IPS-NIHi11 (cell line): ENCODE data around the gene CCDC197.

Experiments used
- DNase-seq: peaks from one replicate; pipeline ENCODE4 v3.0.0; 2012; ENCODE audit warnings: mixed read lengths, low spot score

CCDC197 gene

GRCh38 chr14:94025720-94026119 is 28.6 kb downstream of the CCDC197 start:
- no peak for DNase-seq

DNA sequence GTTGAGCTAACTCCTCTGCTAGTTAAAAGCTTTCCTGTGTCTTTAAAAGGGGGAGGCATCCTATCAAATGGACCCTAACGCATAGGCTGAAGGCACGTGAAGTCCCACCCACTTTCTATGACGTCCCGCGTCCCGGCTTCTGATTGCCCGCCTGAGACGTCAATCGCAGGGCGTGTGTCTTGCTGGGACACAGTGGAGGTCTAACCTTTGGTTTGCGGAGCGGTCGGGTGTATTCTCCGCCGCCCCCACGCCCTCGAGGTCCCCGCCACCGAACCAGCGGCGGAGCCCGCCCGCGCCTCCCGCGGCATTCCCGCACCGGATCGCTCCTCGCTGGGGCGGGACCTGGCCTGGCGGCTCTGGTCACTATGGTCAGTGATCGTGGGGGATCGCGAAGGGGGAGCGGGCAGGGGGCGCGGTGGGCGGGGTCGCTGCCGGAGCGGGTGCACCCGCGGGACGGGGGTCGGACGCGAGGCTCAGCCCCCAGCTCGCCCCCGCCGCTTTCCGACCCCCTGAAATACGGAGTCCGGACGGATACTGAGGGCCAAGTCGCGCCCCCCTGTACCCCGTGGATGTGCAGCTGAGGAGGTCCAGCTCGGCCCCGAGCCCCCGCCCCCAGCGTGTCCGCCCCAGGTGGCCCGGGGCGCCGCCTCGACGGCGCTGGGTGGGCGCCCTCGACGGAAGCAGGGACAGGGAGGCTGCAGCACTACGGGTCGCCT is 29.2 kb downstream of the CCDC197 start, which contains the start of gene OTUB2:
TSS of gene OTUB2 (plus strand) at position 168 of the 716 bp plus-strand sequence. CDS start at position 366, 198 bp downstream.
- peak; percentile 100 for DNase-seq

DNA sequence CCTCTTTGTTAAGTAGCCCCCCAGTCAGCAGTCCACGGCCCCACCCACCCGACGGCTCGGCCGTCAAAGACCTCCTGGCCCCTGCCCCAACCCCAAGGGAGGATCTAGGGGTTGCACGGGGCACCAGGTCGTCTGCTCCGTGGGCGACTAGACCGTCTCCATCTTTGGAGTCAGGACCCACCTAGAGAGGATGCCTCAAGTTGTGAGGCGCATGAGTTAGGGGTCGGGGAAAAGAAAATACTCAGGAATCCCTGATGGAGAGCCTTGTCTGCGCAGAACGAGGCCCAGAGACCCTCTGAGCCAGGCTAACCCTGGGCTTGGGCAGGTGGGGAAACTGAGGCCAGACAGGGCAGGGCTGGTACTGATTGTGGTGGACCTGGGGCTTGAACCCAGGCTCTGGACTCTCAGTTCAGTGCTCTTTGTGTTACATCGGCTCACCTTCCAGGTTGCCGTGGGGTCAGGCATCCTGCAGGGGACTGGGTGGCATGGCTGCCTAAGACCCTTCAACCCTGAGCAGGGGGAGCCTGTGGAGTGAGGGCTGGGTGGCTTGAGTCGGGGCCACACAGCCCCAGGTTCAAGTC is 29.9 kb downstream of the CCDC197 start:
- DNase-seq, result peak; percentile 41

DNA sequence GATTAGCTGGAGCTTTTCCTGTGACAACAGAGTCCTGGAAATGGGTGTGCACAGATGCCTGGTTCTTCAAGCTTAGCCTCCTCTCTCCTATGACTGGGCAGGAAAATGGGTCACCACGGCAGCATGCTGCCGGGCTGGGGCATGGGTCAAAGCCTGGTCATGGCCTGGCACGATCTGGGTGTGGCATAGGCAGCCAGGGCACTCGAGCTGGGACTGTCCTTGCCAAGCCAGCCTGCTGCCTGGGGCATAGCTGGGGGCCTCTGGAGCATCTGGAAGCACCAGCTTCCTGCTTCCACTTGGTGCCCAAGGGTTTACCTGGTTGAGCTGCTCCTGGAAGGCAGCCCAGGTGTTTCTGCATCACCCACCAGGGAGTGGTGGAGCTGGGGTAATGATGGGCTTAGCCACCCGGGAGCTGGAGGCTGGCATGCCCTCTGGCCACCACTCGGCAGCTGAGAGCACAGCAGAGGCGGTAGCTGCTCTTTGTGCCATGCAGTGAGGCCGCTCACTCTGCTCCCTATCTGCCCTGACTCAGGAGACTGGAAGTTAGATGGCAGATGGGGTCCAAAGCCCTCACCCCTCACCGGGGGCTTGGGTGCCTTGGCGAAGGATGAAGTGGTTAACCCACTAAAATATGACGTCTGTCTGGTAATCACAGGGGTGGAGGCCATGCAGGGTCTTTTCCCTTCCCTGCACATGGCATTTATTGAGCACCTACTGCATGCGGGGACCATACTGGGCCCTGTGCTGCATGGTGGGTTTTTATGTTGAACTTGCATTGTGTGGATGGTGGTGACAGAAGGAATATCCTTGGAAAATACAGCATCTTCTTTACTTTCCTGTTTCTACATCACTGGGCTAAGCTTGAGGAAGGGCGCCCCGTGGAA is 30.7 kb downstream of the CCDC197 start:
- no peak for DNase-seq

DNA sequence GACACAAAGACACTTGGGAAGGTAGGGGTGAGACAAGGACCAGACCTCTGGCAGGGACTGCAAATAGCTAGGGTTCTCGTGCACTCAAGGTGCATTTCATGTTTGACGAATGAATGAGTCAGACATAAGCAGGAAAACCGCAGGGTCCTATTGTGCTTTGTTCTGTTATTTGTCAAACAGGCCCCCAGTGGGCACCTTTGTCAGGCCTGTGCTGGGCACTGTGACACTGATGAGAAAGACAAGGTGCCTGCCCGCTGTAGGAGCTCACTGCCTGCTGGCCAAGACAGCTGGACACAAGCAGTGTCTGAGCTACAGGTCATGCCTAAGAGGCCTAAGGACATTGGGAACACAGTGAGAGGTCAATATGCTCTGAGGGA is 31.3 kb downstream of the CCDC197 start:
- DNase-seq, result no peak

GRCh38 chr14:94029265-94029664 is 32.2 kb downstream of the CCDC197 start:
- DNase-seq, result no peak

GRCh38 chr14:94029671-94030203 is 32.6 kb downstream of the CCDC197 start:
- no peak for DNase-seq

DNA sequence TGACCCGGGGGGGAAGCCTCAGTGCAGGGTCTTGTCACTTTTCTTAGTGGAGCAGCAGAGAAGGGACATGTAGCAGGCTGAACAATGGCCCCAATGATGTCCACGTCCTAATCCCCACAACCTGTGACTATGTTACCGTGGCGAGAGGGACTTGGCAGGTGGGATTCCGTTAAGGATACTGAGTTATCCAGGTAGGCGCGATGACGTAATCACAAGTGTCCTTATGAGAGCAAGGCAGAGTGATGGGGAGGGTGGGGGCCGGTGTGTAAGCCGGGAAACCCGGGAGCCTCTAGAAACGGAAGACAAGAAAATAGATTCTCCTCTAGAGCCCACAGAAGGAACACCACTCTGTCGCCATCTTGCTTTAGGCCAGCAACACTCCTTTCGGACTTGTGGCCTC is 33.5 kb downstream of the CCDC197 start:
- DNase-seq, result no peak

- no peak for DNase-seq
Measured at GRCh38 chr14:94031161-94031882, 34.2 kb downstream of the CCDC197 start.

- DNase-seq, result no peak
Measured at GRCh38 chr14:94031883-94032279, 34.8 kb downstream of the CCDC197 start.

DNA sequence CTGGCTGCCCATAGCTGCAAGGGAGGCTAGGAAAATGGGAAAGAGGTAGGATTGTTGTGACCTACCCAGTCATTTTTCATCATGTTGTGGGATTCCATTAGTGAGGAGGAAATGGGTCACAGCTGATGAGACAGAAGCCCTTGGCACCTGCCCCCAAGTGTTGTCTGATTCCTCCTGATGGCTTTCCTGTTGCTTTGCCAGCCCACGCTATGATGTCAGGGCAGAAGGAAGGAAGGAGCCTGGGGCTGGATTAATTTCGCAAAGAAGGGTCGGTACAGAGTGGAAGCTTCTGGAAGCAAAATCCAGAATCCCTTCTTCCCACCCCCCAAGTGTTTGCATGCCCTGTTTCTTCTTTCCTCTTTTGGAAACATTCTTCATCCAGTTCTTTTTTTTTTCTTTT is 37.8 kb downstream of the CCDC197 start:
- no peak for DNase-seq

DNA sequence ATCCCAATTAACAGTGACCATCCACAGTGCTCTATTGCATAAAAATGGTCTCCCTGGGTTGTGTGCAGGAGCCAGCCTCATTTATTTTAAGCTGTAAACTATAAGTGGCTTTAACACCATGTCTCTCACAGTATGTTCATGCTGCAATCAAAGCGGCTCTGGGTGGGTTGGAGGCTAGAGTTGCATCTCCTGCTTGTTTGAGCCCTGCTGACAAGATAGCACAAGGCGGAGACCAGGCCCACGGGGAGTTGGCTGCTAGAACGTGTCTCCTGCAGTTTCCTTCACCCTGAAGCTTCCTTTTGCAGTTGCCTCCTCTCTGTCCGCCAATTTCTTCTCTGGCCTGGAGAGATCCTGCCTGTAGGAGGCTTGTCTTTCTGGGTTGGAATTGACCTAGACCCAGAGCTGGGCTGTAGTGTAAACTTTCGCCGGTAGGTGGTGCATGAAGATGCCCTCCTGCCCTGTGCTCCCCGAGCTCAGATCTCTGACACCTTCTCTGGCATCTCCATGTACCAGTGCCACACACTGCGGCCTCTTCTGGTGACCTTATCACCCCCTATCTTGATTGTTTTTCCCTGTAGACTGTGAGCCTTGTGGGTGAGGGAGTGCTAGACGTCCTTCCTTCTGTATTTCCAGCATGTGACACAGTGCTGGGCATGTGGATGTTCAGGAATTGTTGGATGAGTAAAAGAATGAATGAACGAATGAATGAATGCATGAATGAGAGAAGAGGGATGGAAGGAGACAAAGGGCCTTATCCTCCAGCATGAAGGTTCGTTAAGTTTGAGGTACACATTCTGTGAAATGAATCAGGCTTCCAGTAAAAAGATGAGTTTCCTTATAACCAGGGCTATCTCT is 39.4 kb downstream of the CCDC197 start:
- DNase-seq, result peak; percentile 87

GRCh38 chr14:94037954-94038353 is 40.9 kb downstream of the CCDC197 start:
- DNase-seq, result no peak

DNA sequence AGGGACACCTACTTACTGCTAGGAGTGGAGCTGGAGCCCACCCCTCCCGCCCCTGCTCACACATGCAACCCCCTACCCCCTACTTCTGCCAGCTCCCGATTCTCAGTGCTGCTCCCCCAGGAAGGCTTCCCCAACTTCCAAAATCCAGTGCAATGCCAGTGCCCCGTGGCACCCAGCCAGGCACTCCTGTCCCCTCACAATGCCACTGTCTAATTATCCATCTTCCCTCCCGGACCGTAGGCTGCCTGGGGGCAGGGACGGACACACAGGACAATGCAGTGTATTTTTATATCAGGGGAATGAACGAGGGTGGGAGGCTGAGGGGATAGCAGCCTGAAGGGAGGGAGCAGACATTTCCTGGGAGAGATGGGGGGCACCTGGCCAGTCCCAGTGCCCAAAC is 41.4 kb downstream of the CCDC197 start:
- no peak for DNase-seq

DNA sequence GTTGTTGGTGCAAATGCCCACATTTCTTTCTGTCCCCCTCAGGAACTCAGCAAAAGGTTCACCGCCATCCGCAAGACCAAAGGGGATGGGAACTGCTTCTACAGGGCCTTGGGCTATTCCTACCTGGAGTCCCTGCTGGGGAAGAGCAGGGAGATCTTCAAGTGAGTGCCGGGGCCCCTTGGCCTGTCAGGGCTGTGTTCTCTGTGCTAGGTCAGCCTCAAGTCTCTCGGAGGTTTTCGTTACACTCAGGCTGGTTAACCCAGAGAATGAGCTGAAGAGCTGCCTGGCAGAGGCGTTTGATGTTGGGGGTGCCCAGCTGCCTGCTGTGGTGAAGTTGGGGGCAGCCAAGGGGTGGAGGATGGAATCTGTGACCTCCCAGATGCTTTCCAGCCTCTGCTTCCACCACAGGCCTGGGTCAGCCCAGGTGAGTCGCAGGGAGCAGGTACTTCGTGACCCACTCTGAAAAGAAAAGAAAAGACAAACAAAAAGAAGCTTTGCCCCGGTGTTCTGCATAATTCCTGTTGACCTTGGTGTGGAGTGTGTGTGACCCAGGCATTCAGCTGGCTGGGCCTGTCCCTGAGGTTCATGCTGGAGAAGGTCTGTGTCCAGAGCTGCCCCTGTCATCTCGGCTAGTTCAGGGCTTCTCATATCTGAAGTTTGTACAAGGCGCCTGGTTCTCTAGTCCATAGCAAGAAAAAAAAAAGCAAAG is 42.0 kb downstream of the CCDC197 start:
- DNase-seq, result no peak

DNA sequence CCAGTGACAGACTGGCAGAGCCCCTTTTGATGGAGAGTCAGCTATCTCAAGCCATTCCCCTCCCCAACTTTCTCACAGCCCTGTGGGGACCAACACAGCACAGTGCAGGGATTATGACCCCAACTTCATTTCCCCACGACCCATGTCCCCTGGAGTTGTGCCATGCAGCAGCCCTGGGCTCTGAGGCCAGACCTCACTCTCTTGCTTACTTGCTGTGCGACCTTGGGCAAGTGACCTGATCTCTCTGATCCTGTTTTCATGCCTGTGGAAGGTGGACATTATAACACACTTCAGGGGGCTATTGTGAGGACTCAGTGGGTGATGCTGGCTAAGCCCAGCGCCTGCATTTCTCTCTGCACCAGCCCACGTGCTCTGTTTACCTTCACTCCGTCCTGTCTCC is 43.1 kb downstream of the CCDC197 start:
- no peak for DNase-seq

DNA sequence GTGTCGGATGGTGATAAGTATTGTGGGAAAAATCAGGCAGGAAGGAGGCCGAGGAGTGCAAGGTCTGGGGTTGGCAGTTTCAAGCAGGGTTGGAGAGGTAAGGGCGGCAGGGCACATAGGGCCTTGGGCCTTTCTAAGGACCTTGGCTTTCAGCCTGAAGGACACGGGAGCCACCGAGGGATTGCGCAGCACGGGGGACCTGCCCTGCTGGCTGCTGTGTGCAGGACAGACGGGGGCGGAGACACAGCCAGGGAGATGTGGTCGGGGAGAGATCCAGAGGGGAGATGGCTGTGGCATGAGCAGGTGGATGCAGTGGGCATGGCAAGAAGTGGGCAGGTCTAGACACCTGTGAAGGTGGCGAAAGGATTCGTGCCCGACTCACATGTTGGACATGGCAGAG is 43.7 kb downstream of the CCDC197 start:
- no peak for DNase-seq

GRCh38 chr14:94041551-94042346 is 44.6 kb downstream of the CCDC197 start:
- no peak for DNase-seq

DNA sequence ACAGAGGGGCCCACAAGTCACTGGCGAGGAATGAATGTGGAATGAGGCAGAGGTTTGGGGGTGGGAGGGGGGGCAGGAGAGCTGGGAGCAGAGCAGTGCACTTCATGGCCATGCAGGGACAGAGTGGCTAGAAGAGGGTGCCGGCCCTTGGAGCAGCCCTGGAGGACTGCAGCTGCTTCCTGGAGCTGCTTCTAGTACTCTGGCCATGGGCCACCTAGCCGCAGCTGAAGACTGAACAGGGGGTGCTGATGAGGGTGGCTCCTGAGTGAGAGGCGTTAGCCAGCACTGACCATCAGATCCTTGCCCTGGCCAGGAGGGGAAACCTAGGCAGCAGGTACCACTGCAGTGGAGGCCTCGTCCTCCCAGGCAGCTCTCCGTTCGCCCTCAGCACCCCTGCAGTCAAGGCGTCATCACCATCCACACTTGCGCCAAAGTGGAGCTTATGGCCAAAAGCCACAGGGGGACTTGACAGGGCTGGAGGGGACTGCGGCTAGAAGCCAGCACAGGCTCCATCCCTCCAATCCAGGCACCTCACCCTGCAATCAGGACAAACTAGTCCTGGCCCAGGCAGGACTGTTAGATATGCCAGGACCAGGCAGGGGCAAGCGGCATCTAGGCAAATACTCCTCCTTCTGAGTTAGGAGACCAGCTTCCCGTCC is 45.5 kb downstream of the CCDC197 start:
- no peak for DNase-seq
